Measurements from ENCODE around the gene BPIFB3. TPM values are rescaled to one million over a fixed set of nuclear protein-coding genes. Genes with fewer than 3 reads are reported as not detected.
"Not testable (repeated sequence)": the region's sequence is repeated elsewhere in the genome, so short reads cannot be mapped to it uniquely, and the experiment has no call there.

BPIFB3 gene
- total RNA-seq, 1 experiment from 2014 or later: not detected

DNA sequence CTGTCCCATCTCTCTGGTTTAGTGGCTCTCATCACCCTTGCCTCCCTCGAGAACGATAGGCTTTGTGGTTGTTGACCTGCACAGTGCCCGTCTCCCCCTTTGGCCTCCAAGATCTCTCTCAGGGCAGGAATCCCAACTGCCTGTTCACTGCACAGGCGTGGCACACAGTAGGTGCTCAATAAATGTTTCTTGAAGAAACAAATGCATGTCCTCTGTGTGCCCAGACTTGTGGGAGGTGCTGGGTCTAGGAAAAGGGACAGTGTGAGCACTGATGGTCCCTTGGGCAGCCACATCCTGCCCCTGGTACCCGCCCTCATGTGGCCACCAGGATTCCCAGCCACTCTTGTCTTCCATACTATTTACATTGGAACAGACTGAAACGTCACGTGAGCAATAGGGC lies 24.8 kb upstream of the BPIFB3 start:
- Histone ChIP-seq H3K9me3 (replicated peaks) (no peaks in the 10 kb centered on the region), H3K36me3 (no peaks in the 10 kb centered on the region), H3K27me3 (replicated peaks) (0 out of 2 replicates have a peak, but pooled peaks cover 4% of the 10 kb centered on the region), H3K4me1 (replicated peaks) (no peaks in the 10 kb centered on the region), H3K27ac (no peak overlapping the region), H3K4me3 (no peak overlapping the region)
- DNase-seq (ENCODE audit: low read depth in 1 of 2, low spot score in 2 of 2): no peak

DNA sequence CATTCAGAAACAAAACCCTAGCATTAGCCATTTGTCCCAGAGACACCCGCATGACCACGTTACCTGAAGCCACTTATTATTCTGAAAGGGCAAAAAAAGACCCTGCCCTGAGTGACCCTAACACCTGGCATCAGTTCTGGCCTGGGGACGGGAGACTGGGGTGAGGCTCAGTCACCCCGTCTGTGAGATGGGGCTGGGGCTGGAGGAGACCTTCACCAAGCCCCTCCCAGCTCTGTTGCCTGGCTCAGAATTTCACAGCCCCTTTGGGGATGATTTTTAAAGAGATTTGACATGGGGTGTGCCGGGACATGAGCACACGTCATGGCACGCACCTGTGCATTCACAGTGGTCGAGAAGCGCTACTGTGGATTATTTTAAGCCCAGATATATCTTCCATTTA lies 23.6 kb upstream of the BPIFB3 start:
- H3K27me3 ChIP-seq (replicated peaks): 0 out of 2 replicates have a peak, but pooled peaks cover 4% of the 10 kb centered on the region
- no peaks in the 10 kb centered on the region for H3K4me1 ChIP-seq (replicated peaks)
- H3K27ac ChIP-seq: no peak overlapping the region
- H3K36me3 ChIP-seq: no peaks in the 10 kb centered on the region
- no peak for DNase-seq (ENCODE audit: low read depth in 1 of 2, low spot score in 2 of 2)
- no peaks in the 10 kb centered on the region for H3K9me3 ChIP-seq (replicated peaks)
- no peak overlapping the region for H3K4me3 ChIP-seq

DNA sequence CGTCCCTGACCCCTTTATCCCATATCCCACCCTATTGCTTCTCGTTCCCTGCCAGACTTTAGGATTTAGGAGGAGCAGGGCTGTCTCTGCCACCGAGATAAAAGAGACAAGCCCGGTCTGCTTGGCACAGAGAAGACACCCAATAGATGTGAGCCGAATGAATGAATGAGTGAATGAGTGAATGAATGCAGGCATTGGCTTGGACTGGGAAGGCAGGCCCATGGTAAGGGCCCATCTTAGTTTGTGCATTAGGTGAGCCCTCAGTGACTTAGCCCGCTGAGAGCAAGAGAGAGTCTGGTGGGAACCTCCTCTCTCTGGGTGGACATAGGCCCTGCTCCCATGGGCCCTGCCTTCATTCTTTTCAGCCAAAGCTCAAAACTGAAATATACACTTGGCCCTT lies 23.1 kb upstream of the BPIFB3 start:
- Histone ChIP-seq H3K9me3 (replicated peaks) (no peaks in the 10 kb centered on the region), H3K36me3 (no peaks in the 10 kb centered on the region), H3K27me3 (replicated peaks) (0 out of 2 replicates have a peak, but pooled peaks cover 4% of the 10 kb centered on the region), H3K27ac (no peak overlapping the region), H3K4me1 (replicated peaks) (no peaks in the 10 kb centered on the region), H3K4me3 (no peak overlapping the region)
- no peak for DNase-seq (ENCODE audit: low read depth in 1 of 2, low spot score in 2 of 2)

DNA sequence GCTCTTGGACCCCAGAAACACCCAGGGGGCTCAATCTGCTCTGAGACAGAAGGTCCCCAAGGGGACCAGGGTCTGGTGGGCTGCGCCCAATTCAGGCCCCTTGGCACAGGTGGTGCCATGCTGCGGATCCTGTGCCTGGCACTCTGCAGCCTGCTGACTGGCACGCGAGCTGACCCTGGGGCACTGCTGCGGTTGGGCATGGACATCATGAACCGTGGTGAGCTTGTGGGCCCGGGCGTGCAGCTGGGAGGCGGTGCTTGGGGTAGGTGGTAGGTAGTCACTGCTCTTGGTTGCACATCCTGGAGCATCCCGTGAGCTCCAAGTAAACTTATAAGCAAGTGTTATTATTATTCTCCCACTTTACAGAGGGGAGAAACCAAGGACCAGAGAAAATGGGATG lies 22.2 kb upstream of the BPIFB3 start, which contains the start of gene BPIFB6:
Gene BPIFB6, plus strand, starts transcription at position 118 of the 400 bp plus-strand sequence. Its CDS starts 0 bp downstream, at position 118.
- H3K36me3 ChIP-seq: no peaks in the 10 kb centered on the region
- no peak within 1 kb of the TSS for H3K27ac ChIP-seq
- H3K9me3 ChIP-seq (replicated peaks): no peaks in the 10 kb centered on the region
- H3K4me3 ChIP-seq: no peak within 1 kb of the TSS
- H3K4me1 ChIP-seq (replicated peaks): no peaks in the 10 kb centered on the region
- 0 out of 2 replicates have a peak, but pooled peaks cover 4% of the 10 kb centered on the region for H3K27me3 ChIP-seq (replicated peaks)
- DNase-seq (ENCODE audit: low read depth in 1 of 2, low spot score in 2 of 2): no peak

DNA sequence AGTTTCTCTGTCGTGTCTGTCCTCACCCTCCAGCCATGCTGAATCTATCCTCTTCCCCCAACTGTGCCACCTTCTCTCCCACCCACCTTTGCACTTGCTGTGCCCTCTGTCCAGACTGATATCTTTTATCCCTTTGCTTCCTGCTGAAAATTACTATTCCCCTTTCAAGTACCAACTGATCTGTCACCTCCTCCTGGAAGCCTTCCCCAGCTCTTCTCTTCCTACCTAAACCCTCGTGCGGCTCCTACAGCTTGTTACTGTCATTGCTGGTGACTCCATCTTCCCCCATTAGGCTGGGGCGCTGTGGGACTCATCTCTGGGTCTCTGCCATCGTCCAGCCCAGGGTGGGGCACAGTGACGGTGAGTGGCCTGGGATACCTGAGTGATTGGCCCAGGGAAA lies 21.1 kb upstream of the BPIFB3 start:
- 0 out of 2 replicates have a peak, but pooled peaks cover 4% of the 10 kb centered on the region for H3K27me3 ChIP-seq (replicated peaks)
- no peak overlapping the region for H3K4me3 ChIP-seq
- no peak overlapping the region for H3K27ac ChIP-seq
- no peak for DNase-seq (ENCODE audit: low read depth in 1 of 2, low spot score in 2 of 2)
- no peaks in the 10 kb centered on the region for H3K9me3 ChIP-seq (replicated peaks)
- H3K36me3 ChIP-seq: no peaks in the 10 kb centered on the region
- H3K4me1 ChIP-seq (replicated peaks): no peaks in the 10 kb centered on the region

DNA sequence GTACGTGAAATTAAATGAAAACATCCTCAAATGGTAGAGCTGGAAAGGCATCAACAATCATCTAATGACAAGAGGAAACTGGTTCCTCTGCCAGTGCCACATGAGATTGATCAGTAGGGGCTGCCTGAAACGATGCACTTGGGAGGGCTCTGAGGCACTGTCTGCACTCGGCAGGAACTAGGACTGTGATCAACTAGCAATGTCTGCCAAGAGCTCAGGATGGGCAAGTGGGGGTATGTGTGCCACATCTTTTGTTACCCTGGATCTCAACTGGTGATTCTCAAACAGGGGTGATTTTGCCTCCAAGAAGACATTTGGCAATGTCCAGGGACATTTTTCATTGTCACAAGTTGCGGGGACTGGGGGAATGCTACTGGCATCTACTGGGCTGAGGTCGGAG lies 20.3 kb upstream of the BPIFB3 start:
- Histone ChIP-seq H3K36me3 (no peaks in the 10 kb centered on the region), H3K4me1 (replicated peaks) (no peaks in the 10 kb centered on the region), H3K4me3 (no peak overlapping the region), H3K9me3 (replicated peaks) (no peaks in the 10 kb centered on the region; the same call in 1 of the 2 replicates), H3K27me3 (replicated peaks) (0 out of 2 replicates have a peak, but pooled peaks cover 4% of the 10 kb centered on the region), H3K27ac (no peak overlapping the region)
- DNase-seq (ENCODE audit: low read depth in 1 of 2, low spot score in 2 of 2): no peak

DNA sequence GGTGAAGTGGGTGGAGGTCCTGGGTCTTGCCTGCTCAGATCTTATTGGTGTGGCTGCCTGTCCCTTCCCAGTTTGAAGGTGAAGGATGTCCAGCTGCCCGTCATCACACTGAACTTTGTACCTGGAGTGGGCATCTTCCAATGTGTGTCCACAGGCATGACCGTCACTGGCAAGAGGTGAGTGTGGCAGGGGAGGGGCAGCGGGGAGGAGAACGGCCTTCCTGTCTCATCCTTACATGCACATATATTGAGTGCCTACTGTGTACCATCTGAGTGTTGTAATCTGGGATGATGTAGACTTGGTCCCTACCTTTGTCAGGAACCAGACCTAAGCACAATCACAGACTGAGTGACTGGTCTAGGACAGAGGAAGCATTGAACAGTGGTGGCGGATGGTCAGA lies 19.6 kb upstream of the BPIFB3 start:
- Histone ChIP-seq H3K4me3 (no peak overlapping the region), H3K9me3 (replicated peaks) (no peaks in the 10 kb centered on the region; the same call in 1 of the 2 replicates), H3K27me3 (replicated peaks) (0 out of 2 replicates have a peak, but pooled peaks cover 4% of the 10 kb centered on the region), H3K36me3 (no peaks in the 10 kb centered on the region), H3K27ac (no peak overlapping the region), H3K4me1 (replicated peaks) (no peaks in the 10 kb centered on the region)
- DNase-seq (ENCODE audit: low read depth in 1 of 2, low spot score in 2 of 2): no peak

DNA sequence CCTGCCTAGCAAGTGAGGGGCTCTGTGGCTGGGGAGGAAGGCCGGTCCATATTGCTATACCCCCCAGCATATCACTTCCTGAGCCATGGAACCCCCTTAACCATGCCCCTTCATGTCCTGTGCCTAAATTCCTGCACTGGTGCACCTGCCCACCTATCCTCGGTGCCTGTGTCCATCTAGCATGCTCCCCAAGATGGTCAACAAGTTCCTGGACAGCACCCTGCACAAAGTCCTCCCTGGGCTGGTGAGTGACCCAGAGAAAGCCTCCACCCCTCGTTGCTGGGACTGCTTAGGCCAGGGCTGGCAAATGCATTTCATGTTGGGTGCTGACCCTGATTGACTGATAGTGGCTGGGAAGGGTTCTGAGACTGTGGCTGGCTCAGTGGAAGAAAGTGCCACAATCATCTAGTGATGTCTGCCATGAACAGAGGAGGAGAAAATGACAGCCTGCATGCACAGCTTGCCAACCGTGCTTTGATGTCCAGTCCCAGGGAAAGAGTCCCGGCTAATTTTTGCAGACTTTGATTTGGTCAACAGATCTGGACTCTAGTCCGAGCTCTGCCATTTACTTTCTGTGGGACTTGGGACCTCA lies 18.7 kb upstream of the BPIFB3 start:
- no peak for DNase-seq (ENCODE audit: low read depth in 1 of 2, low spot score in 2 of 2)
- Histone ChIP-seq H3K36me3 (no peaks in the 10 kb centered on the region), H3K27ac (no peak overlapping the region), H3K4me3 (no peak overlapping the region), H3K27me3 (replicated peaks) (0 out of 2 replicates have a peak, but pooled peaks cover 4% of the 10 kb centered on the region), H3K4me1 (replicated peaks) (no peaks in the 10 kb centered on the region), H3K9me3 (replicated peaks) (no peaks in the 10 kb centered on the region; the same call in 1 of the 2 replicates)

DNA sequence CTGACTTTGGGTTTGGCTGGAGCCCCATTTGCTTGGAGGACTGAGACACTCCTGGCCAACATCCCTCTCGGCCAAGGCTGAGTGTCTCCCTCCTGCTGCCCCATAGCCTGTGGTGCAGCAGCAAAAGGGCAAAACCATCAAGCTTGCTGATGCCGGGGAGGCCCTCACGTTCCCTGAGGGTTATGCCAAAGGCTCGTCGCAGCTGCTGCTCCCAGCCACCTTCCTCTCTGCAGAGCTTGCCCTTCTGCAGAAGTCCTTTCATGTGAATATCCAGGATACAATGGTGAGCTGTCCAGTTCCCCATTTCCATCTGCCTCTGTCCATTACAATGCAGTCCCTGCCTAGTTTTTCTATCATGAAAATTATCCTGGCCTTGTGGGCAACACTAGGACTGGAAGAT lies 16.2 kb upstream of the BPIFB3 start:
- Histone ChIP-seq H3K4me3 (no peak overlapping the region), H3K4me1 (replicated peaks) (no peaks in the 10 kb centered on the region), H3K27ac (no peak overlapping the region), H3K36me3 (no peaks in the 10 kb centered on the region), H3K27me3 (replicated peaks) (no peaks in the 10 kb centered on the region), H3K9me3 (replicated peaks) (no peaks in the 10 kb centered on the region; the same call in 1 of the 2 replicates)
- no peak for DNase-seq (ENCODE audit: low read depth in 1 of 2, low spot score in 2 of 2)

DNA sequence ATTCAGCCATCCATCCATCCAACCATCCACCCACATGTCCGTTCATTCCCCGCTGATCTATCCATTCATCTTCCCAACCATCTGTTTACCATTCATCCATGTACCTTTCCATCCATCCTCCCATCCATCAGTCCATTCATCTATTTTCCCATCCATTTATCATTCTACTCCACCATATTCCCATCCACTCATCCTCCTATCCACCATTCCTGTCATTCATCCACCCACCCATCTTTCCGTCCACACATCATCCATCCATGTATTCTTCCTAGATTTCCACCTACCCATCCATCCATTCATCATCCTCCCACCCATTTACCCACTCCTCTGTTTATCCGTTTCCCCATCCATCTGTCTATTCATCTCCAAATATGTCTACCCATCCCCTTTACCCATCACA lies 15.5 kb upstream of the BPIFB3 start:
- no peak for DNase-seq (ENCODE audit: low read depth in 1 of 2, low spot score in 2 of 2)
- Histone ChIP-seq H3K36me3 (no peaks in the 10 kb centered on the region), H3K4me1 (replicated peaks) (no peaks in the 10 kb centered on the region), H3K9me3 (replicated peaks) (no peaks in the 10 kb centered on the region; the same call in 1 of the 2 replicates), H3K27me3 (replicated peaks) (no peaks in the 10 kb centered on the region), H3K27ac (no peak overlapping the region), H3K4me3 (no peak overlapping the region)

DNA sequence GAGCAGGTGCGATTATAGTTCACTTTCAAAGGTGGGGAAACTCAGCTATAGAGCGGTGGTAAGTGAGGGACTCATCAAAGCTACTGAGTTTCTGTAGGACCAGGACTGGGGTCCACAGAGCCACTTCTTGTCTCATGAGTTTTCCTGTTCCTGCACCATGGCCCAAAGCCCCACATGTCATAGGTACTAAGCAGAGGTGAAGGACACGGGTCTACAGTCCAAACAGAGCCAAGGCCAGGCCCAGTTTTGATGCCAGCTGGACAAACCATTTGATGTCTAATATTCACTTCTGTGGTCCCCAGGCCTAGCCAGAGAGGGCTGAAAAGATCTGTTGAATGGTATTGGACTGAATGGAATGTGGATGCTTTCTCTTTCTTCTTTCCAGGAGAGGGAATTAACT lies 11.3 kb upstream of the BPIFB3 start:
- no peak for DNase-seq (ENCODE audit: low read depth in 1 of 2, low spot score in 2 of 2)
- no peak overlapping the region for H3K27ac ChIP-seq
- H3K4me3 ChIP-seq: no peak overlapping the region
- no peaks in the 10 kb centered on the region for H3K4me1 ChIP-seq (replicated peaks)
- no peaks in the 10 kb centered on the region for H3K36me3 ChIP-seq
- peaks cover 9% of the 10 kb centered on the region for H3K9me3 ChIP-seq (replicated peaks)
- H3K27me3 ChIP-seq (replicated peaks): no peaks in the 10 kb centered on the region

DNA sequence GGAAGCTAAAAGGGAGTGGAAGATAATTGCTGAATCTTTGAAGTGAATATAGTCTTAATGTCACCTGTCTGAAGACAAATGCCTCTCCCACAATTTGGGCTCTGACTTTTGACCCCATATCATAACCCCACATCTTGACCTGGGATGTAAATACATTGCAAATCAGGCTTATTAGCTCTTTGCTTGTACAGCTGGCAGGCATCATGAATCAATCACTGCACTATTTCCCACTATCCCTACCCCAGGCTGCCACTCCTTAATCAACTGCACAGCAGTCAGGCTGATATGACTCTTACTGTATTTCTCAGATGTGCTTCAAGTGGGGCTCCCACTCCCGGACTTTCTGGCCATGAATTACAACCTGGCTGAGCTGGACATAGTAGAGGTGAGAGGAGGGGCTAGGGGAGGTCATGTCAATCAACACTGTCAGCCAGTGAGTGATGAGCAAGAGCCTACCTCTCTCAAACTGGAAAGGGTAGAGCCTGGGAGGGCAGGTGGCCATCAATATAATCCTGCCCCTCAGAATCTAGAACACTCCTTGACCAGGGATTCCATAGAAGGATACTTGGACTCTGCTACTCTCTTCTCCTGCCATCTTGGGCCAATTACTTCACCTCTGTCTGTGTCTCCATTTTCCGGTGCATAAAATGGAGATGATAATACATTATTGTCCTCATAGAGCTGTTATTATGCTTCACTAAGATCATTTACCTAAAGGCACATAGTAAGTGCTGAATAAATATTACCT lies 10.5 kb upstream of the BPIFB3 start:
- Histone ChIP-seq H3K27me3 (replicated peaks) (no peaks in the 10 kb centered on the region), H3K27ac (no peak overlapping the region), H3K4me3 (no peak overlapping the region), H3K9me3 (replicated peaks) (peaks cover 9% of the 10 kb centered on the region), H3K36me3 (no peaks in the 10 kb centered on the region), H3K4me1 (replicated peaks) (no peaks in the 10 kb centered on the region)
- no peak for DNase-seq (ENCODE audit: low read depth in 1 of 2, low spot score in 2 of 2)

DNA sequence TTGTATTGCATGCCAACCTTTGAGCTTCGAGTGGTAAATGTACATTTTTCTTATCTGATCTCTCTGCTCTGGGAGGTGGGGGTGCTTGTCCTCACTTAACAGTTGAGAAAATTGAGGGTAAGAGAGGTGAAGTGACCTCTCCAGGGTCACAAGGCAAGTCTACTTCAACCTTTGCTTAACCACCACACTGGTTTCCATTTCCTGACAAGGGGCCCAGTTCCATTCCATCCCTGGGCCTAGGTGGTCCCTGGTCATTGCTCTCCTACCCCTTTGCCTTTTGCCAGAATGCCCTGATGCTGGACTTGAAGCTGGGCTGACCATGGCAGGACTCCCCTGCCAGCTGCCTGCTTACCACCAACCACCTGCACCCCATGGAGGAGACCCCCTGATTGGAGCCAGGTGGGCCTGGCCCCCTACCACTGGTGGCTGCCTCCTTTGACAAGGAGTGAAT lies 9.9 kb upstream of the BPIFB3 start:
- Histone ChIP-seq H3K27me3 (replicated peaks) (no peaks in the 10 kb centered on the region), H3K4me3 (no peak overlapping the region)
- no peak for DNase-seq (ENCODE audit: low read depth in 1 of 2, low spot score in 2 of 2)

DNA sequence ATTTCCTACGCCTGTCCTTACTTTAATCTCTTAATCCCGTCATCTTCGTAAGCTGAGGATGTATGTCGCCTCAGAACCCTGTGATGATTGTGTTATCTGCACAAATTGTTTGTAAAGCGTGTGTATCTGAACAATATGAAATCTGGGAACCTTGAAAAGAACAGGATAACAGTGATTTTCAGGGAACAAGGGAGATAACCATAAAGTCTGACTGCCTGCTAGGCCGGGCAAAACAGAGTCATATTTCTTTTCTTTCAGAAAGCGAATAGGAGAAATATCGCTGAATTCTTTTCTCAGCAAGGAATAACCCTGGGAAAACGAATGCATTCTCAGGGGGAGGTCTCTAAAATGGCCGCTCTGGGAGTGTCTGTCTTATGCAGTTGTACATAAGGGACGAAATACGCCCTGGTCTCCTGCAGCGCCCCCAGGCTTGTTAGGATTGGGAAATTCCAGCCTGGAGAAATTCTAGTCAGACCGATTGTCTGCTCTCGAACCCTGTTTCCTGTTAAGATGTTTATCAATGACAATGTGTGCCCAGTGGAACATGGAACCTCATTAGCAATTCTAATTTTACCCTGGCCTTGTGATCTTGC lies 8.5 kb upstream of the BPIFB3 start:
- not testable (repeated sequence) for H3K36me3 ChIP-seq; H3K4me1 ChIP-seq (replicated peaks); H3K4me3 ChIP-seq; DNase-seq (ENCODE audit: low read depth in 1 of 2, low spot score in 2 of 2); H3K9me3 ChIP-seq (replicated peaks); H3K27ac ChIP-seq; H3K27me3 ChIP-seq (replicated peaks)

More for the DNA sequence above, 9.9 kb upstream of the BPIFB3 start:
- peaks cover 9% of the 10 kb centered on the region for H3K9me3 ChIP-seq (replicated peaks)
- no peaks in the 10 kb centered on the region for H3K36me3 ChIP-seq
- no peaks in the 10 kb centered on the region for H3K4me1 ChIP-seq (replicated peaks)
- no peak overlapping the region for H3K27ac ChIP-seq

Data from SJSA1 (cell line).